Fibroblast of pulmonary artery (primary cell): ENCODE data around the gene DNAH1.

Experiments used
- DNase-seq: peaks from one replicate; pipeline ENCODE4 v3.0.0-alpha.2; 2010; ENCODE audit warnings: low read depth
- H3K4me3 ChIP-seq: replicated peaks from 2 replicates; pipeline ENCODE4 v1.5.1; 2011; ENCODE audit warnings: low read depth, mild to moderate bottlenecking, control low read depth, low read length, moderate library complexity
- TF ChIP-seq, protein P1 (sequence below): IDR thresholded peaks from 2 replicates; pipeline ENCODE4 v1.5.1; 2011; ENCODE audit warnings: mild to moderate bottlenecking, control low read depth, low read length, inconsistent platforms; ENCODE audit errors: missing control alignments

The DNAH1 gene

DNA sequence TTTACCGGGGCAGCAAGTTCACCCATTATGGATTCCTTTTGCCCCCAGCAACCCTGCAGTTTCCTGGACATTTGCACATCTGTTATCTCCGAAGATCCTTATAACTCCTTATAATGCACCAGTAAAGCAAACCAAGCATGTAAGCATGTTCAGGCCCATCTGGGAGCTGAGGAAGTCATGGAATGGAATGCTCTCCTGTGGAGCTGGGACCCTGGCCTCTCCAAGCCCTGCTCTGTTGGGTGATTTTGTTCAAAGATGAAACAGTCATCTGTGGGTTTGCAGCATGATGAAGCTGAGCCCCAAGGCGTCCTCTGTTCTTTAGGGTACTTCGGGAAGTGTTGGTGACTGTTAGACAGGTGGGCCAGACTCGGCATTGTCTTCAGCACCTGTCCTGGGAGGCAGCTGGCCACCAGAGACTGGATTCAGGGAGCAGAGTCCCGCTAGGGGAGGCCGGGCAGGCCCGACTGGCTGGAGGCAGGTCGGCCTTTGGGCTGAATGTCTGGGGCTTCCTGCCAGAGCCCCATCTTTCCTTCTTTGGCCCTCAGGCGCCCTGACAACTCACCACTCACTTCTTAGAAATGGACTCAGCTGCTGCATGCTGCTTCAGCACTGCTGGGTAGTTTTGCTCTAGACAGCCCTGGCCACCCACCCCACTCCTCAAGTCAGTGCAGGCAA lies 3.9 kb downstream of the DNAH1 start:
- no peak for DNase-seq
- H3K4me3 ChIP-seq, result no peak overlapping the region
- TF ChIP-seq, protein P1, sequence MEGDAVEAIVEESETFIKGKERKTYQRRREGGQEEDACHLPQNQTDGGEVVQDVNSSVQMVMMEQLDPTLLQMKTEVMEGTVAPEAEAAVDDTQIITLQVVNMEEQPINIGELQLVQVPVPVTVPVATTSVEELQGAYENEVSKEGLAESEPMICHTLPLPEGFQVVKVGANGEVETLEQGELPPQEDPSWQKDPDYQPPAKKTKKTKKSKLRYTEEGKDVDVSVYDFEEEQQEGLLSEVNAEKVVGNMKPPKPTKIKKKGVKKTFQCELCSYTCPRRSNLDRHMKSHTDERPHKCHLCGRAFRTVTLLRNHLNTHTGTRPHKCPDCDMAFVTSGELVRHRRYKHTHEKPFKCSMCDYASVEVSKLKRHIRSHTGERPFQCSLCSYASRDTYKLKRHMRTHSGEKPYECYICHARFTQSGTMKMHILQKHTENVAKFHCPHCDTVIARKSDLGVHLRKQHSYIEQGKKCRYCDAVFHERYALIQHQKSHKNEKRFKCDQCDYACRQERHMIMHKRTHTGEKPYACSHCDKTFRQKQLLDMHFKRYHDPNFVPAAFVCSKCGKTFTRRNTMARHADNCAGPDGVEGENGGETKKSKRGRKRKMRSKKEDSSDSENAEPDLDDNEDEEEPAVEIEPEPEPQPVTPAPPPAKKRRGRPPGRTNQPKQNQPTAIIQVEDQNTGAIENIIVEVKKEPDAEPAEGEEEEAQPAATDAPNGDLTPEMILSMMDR, result no peak

DNA sequence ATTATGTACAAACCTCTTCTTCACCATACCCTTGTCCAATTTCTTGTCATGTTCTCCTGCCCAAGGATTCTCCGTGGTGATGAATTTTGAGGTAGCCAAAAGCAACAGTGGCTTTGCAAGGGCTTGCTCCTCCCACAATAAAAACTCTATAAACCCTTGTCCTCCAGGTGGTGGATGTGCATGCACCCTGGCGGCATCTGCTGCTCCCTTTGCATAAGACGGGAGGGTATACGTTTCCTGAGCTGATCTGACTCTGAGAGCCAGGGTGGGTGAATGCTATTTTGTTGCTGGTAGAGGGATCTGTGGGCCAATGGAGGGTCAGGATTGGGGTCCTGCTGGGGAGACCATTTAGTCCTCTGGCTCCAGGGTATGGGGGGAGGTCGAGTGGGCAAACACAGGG lies 5.4 kb downstream of the DNAH1 start:
- TF ChIP-seq, protein P1, result no peak
- H3K4me3 ChIP-seq, result no peak overlapping the region
- no peak for DNase-seq

- TF ChIP-seq, protein P1, result no peak
- H3K4me3 ChIP-seq, result no peak overlapping the region
Observed at GRCh38 chr3:52322466-52322865, 6.3 kb downstream of the DNAH1 start.

GRCh38 chr3:52323526-52324295 lies 7.6 kb downstream of the DNAH1 start:
- no peak for DNase-seq
- H3K4me3 ChIP-seq, result no peak overlapping the region
- TF ChIP-seq, protein P1, result no peak

More at GRCh38 chr3:52322466-52322865, 6.3 kb downstream of the DNAH1 start:
- no peak for DNase-seq

DNA sequence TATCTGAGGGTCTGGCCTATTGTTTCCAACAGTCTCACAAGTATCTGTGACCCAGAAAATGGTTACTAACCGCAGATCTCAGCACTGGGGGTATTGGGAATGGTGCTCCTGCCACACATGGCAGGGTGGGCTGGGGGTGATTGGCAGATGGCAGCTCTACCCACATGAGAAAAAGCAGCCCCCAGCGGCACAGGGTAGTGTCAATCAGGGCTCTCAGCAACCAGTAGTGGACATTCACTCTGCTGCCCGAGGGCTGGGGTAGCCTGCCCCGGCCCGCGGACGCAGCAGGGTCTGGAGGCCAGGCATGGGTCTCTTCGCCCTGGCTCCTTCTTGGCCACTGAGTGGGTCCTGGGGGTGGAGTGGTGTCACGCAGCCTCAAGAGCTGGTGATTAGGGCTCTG lies 8.6 kb downstream of the DNAH1 start:
- no peak overlapping the region for H3K4me3 ChIP-seq
- TF ChIP-seq, protein P1, result no peak
- DNase-seq, result no peak

DNA sequence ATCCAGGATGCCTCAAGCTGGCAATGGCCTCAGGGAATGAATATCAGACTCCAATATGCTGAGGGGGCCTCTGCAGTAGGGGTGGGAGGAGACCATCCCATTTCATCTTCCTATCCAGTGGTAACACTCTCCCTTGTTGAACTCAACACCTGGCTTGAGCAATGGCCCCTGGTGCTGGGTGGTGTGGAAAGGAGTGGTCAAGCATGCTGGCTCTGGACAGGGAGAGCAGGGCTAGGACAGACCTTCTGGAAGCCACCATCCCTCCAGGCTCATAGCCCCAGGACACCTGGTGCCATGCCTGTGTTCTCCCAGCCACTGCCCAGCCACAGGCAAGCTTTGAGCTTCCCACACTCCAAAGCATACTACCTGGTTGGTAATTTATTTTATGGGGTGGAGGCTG lies 9.6 kb downstream of the DNAH1 start:
- TF ChIP-seq, protein P1, result no peak
- H3K4me3 ChIP-seq, result no peak overlapping the region
- no peak for DNase-seq

DNA sequence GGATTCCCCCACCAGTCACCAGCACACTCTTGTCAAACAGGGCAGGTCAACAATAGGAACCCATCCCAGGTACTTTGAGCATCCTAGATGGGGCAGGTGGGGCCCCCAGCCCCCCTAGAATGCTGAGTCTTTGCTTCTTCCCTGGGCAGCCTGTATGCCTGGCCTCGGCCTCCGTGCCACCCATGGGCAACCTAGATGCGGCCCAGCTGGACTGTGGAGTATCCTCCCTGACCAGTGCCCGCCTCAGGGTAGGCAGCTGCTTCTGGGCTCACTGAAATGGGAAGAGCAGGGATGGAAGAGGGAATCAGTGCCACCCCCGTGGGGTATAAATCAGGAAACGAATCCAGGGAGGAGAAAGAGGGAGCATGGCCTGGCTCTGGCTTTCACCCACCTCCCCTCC lies 10.9 kb downstream of the DNAH1 start:
- TF ChIP-seq, protein P1, result no peak
- H3K4me3 ChIP-seq, result no peak overlapping the region

More for the DNA sequence above, 10.9 kb downstream of the DNAH1 start:
- DNase-seq, result no peak
